HEK293 (cell line): Measurements from ENCODE around the gene SETD1A.

ENCODE experiments used
- TCF7L2 ChIP-seq: IDR thresholded peaks from 2 replicates; pipeline ENCODE4 v1.6.1; 2011; ENCODE audit warnings: low read depth, mild to moderate bottlenecking, inconsistent platforms, low read length, moderate library complexity, borderline replicate concordance
- ZNF138 ChIP-seq: fragments of 450-650 bp; formaldehyde crosslinking; IDR thresholded peaks from 2 replicates; pipeline ENCODE4 v1.5.1; 2016; ENCODE audit warnings: missing biosample characterization, missing genetic modification characterization, borderline replicate concordance
- ZNF211 ChIP-seq: fragments of 450-650 bp; formaldehyde crosslinking; IDR thresholded peaks from 2 replicates; pipeline ENCODE4 v1.5.1; 2016; ENCODE audit warnings: low read depth, missing biosample characterization, missing genetic modification characterization
- ZNF24 ChIP-seq: fragments of 450-650 bp; formaldehyde crosslinking; IDR thresholded peaks from 2 replicates; pipeline ENCODE4 v1.5.1; 2016; ENCODE audit warnings: missing biosample characterization, missing genetic modification characterization
- ZNF433 ChIP-seq: fragments of 450-650 bp; formaldehyde crosslinking; IDR thresholded peaks from 2 replicates; pipeline ENCODE4 v1.5.1; 2016; ENCODE audit warnings: missing biosample characterization, missing genetic modification characterization, low read depth
- ZNF701 ChIP-seq: fragments of 450-650 bp; formaldehyde crosslinking; IDR thresholded peaks from 2 replicates; pipeline ENCODE4 v1.5.1; 2016; ENCODE audit warnings: missing biosample characterization, missing genetic modification characterization
- ZNF76 ChIP-seq: fragments of 450-650 bp; formaldehyde crosslinking; IDR thresholded peaks from 2 replicates; pipeline ENCODE4; 2016; ENCODE audit warnings: low read depth, missing biosample characterization, missing genetic modification characterization, borderline replicate concordance
- TF ChIP-seq, protein P1 (sequence below): fragments of 450-650 bp; formaldehyde crosslinking; IDR thresholded peaks from 2 replicates; pipeline ENCODE4 v1.5.1; 2016; ENCODE audit warnings: missing biosample characterization, missing genetic modification characterization
- TF ChIP-seq, protein P2 (sequence below): fragments of 450-650 bp; formaldehyde crosslinking; IDR thresholded peaks from 2 replicates; pipeline ENCODE4 v1.5.1; 2016; ENCODE audit warnings: missing biosample characterization, missing genetic modification characterization
- TF ChIP-seq, protein P3 (sequence below): IDR thresholded peaks from 2 replicates; pipeline ENCODE4 v1.6.1; 2011; ENCODE audit warnings: mild to moderate bottlenecking, low read depth, low read length, borderline replicate concordance
- TF ChIP-seq, protein P4 (sequence below): fragments of 450-650 bp; formaldehyde crosslinking; IDR thresholded peaks from 2 replicates; pipeline ENCODE4 v1.5.1; 2016; ENCODE audit warnings: missing biosample characterization, missing genetic modification characterization
- TF ChIP-seq, protein P5 (sequence below): fragments of 450-650 bp; formaldehyde crosslinking; IDR thresholded peaks from 2 replicates; pipeline ENCODE4 v1.5.1; 2016; ENCODE audit warnings: missing biosample characterization, missing genetic modification characterization, borderline replicate concordance
- TF ChIP-seq, protein P6 (sequence below): fragments of 450-650 bp; formaldehyde crosslinking; IDR thresholded peaks from 2 replicates; pipeline ENCODE4 v1.5.1; 2016; ENCODE audit warnings: missing biosample characterization, missing genetic modification characterization, low read depth

DNA sequence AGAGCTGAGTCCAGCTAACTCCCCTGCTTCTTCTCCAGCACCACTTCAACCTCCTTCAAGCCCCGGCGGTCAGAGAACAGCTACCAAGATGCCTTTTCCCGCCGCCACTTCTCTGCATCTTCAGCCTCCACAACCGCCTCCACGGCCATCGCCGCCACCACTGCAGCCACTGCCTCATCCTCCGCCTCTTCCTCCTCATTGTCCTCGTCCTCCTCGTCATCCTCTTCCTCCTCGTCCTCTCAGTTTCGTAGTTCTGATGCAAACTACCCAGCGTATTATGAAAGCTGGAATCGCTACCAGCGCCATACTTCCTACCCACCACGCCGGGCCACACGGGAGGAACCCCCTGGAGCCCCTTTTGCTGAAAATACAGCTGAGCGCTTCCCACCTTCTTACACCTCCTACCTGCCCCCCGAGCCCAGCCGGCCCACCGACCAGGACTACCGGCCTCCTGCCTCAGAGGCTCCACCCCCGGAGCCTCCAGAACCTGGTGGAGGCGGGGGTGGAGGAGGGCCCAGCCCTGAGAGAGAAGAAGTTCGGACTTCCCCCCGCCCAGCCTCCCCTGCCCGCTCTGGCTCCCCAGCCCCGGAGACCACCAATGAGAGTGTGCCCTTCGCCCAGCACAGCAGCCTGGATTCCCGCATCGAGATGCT lies 7.1 kb downstream of the SETD1A start:
- TF ChIP-seq, protein P1, sequence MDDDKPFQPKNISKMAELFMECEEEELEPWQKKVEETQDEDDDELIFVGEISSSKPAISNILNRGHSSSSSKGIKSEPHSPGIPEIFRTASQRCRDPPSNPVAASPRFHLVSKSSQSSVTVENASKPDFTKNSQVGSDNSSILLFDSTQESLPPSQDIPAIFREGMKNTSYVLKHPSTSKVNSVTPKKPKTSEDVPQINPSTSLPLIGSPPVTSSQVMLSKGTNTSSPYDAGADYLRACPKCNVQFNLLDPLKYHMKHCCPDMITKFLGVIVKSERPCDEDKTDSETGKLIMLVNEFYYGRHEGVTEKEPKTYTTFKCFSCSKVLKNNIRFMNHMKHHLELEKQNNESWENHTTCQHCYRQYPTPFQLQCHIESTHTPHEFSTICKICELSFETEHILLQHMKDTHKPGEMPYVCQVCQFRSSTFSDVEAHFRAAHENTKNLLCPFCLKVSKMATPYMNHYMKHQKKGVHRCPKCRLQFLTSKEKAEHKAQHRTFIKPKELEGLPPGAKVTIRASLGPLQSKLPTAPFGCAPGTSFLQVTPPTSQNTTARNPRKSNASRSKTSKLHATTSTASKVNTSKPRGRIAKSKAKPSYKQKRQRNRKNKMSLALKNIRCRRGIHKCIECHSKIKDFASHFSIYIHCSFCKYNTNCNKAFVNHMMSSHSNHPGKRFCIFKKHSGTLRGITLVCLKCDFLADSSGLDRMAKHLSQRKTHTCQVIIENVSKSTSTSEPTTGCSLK (tag by site-specific recombination) = no peak
- TF ChIP-seq, protein P2, sequence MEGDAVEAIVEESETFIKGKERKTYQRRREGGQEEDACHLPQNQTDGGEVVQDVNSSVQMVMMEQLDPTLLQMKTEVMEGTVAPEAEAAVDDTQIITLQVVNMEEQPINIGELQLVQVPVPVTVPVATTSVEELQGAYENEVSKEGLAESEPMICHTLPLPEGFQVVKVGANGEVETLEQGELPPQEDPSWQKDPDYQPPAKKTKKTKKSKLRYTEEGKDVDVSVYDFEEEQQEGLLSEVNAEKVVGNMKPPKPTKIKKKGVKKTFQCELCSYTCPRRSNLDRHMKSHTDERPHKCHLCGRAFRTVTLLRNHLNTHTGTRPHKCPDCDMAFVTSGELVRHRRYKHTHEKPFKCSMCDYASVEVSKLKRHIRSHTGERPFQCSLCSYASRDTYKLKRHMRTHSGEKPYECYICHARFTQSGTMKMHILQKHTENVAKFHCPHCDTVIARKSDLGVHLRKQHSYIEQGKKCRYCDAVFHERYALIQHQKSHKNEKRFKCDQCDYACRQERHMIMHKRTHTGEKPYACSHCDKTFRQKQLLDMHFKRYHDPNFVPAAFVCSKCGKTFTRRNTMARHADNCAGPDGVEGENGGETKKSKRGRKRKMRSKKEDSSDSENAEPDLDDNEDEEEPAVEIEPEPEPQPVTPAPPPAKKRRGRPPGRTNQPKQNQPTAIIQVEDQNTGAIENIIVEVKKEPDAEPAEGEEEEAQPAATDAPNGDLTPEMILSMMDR (tag by site-specific recombination) = no peak
- TF ChIP-seq ZNF433 (tag by site-specific recombination) (no peak), ZNF211 (tag by site-specific recombination) (no peak), ZNF24 (tag by site-specific recombination) (no peak), ZNF701 (tag by site-specific recombination) (no peak), TCF7L2 (no peak), ZNF76 (tag by site-specific recombination) (no peak), ZNF138 (tag by site-specific recombination) (no peak)
- TF ChIP-seq, protein P3, sequence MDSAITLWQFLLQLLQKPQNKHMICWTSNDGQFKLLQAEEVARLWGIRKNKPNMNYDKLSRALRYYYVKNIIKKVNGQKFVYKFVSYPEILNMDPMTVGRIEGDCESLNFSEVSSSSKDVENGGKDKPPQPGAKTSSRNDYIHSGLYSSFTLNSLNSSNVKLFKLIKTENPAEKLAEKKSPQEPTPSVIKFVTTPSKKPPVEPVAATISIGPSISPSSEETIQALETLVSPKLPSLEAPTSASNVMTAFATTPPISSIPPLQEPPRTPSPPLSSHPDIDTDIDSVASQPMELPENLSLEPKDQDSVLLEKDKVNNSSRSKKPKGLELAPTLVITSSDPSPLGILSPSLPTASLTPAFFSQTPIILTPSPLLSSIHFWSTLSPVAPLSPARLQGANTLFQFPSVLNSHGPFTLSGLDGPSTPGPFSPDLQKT = no peak
- TF ChIP-seq, protein P4, sequence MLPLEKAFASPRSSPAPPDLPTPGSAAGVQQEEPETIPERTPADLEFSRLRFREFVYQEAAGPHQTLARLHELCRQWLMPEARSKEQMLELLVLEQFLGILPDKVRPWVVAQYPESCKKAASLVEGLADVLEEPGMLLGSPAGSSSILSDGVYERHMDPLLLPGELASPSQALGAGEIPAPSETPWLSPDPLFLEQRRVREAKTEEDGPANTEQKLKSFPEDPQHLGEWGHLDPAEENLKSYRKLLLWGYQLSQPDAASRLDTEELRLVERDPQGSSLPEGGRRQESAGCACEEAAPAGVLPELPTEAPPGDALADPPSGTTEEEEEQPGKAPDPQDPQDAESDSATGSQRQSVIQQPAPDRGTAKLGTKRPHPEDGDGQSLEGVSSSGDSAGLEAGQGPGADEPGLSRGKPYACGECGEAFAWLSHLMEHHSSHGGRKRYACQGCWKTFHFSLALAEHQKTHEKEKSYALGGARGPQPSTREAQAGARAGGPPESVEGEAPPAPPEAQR = no peak
- TF ChIP-seq, protein P5, sequence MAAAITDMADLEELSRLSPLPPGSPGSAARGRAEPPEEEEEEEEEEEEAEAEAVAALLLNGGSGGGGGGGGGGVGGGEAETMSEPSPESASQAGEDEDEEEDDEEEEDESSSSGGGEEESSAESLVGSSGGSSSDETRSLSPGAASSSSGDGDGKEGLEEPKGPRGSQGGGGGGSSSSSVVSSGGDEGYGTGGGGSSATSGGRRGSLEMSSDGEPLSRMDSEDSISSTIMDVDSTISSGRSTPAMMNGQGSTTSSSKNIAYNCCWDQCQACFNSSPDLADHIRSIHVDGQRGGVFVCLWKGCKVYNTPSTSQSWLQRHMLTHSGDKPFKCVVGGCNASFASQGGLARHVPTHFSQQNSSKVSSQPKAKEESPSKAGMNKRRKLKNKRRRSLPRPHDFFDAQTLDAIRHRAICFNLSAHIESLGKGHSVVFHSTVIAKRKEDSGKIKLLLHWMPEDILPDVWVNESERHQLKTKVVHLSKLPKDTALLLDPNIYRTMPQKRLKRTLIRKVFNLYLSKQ (tag by site-specific recombination) = no peak
- TF ChIP-seq, protein P6, sequence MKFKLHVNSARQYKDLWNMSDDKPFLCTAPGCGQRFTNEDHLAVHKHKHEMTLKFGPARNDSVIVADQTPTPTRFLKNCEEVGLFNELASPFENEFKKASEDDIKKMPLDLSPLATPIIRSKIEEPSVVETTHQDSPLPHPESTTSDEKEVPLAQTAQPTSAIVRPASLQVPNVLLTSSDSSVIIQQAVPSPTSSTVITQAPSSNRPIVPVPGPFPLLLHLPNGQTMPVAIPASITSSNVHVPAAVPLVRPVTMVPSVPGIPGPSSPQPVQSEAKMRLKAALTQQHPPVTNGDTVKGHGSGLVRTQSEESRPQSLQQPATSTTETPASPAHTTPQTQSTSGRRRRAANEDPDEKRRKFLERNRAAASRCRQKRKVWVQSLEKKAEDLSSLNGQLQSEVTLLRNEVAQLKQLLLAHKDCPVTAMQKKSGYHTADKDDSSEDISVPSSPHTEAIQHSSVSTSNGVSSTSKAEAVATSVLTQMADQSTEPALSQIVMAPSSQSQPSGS (tag by site-specific recombination) = no peak
